HFF-Myc (cell line): ENCODE measurements around the gene SIX2.

Experiments used
- DNase-seq: peaks from one replicate; pipeline ENCODE4 v3.0.0-alpha.2; 2011; ENCODE audit warnings: low read depth; ENCODE audit errors: extremely low read depth
- H3K4me3 ChIP-seq: replicated peaks from 2 replicates; pipeline ENCODE4 v1.5.1; 2011; ENCODE audit warnings: low read depth, mild to moderate bottlenecking, control low read depth, low read length
- TF ChIP-seq, protein P1 (sequence below): IDR thresholded peaks from 2 replicates; pipeline ENCODE4 v1.5.1; 2012; ENCODE audit warnings: mild to moderate bottlenecking, low read depth, low read length, control low read depth; ENCODE audit errors: missing control alignments

SIX2 gene

GRCh38 chr2:45009303-45009927 lies at the start of gene SIX2:
Gene SIX2, minus strand, starts transcription at chr2:45009452. Its CDS starts 342 bp downstream, at chr2:45009110.
- peak within 1 kb of the TSS; percentile 38 for H3K4me3 ChIP-seq
- TF ChIP-seq, protein P1, sequence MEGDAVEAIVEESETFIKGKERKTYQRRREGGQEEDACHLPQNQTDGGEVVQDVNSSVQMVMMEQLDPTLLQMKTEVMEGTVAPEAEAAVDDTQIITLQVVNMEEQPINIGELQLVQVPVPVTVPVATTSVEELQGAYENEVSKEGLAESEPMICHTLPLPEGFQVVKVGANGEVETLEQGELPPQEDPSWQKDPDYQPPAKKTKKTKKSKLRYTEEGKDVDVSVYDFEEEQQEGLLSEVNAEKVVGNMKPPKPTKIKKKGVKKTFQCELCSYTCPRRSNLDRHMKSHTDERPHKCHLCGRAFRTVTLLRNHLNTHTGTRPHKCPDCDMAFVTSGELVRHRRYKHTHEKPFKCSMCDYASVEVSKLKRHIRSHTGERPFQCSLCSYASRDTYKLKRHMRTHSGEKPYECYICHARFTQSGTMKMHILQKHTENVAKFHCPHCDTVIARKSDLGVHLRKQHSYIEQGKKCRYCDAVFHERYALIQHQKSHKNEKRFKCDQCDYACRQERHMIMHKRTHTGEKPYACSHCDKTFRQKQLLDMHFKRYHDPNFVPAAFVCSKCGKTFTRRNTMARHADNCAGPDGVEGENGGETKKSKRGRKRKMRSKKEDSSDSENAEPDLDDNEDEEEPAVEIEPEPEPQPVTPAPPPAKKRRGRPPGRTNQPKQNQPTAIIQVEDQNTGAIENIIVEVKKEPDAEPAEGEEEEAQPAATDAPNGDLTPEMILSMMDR: no peak
- DNase-seq: peak; percentile 80

DNA sequence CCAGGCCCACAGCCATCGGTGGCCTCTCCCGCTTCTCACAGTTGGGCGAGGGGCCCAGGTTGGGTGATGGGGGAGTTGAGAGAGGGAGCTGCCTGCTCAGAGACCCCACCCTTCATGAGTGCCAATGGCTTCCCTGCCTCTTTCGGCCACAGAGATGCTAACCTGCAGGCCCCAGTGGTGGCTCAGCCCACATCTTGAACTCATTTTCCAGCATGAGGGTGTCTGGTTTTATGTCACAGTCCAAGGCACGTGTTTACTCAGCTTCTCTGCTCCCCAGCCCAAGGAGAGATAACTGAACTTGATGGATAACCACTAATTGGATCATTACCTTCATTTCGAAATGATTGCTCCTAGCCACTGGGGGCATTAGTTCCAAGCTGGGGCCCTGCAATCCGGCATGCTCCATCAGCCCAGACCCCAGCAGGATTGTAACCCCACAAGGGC lies 45.9 kb upstream of the SIX2 start:
- DNase-seq: no peak
- TF ChIP-seq, protein P1: no peak
- H3K4me3 ChIP-seq: no peak overlapping the region

DNA sequence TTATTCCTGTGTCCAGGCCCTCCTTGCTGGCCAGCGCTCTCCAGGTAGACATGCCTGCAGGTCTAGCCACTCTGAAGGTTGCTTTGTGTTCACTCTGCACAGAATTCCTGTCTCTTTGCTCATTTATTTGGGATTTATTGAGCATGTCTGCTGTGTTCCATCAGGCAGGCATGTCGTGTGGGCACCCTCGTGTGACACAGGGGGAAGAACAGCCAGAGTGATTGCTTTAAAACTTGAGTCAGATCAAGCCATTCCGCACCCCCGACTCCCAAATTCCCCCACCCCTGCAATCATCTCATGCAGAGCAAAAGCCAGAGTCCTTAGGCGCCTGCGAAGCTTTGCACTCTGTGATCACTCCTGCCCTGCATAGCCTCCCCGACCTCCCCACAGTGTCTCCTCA lies 44.7 kb upstream of the SIX2 start:
- H3K4me3 ChIP-seq: no peak overlapping the region
- TF ChIP-seq, protein P1: no peak
- no peak for DNase-seq

- DNase-seq: no peak
- H3K4me3 ChIP-seq: no peak overlapping the region
- TF ChIP-seq, protein P1: no peak
These were observed 43.2 kb upstream of the SIX2 start for GRCh38 chr2:45052388-45052928.

- H3K4me3 ChIP-seq: no peak overlapping the region
- TF ChIP-seq, protein P1: no peak
These were observed 40.5 kb upstream of the SIX2 start for GRCh38 chr2:45049569-45050336.

GRCh38 chr2:45047301-45047700 lies 38.0 kb upstream of the SIX2 start:
- DNase-seq: no peak
- TF ChIP-seq, protein P1: no peak
- H3K4me3 ChIP-seq: no peak overlapping the region

More at GRCh38 chr2:45049569-45050336, 40.5 kb upstream of the SIX2 start:
- DNase-seq: no peak
